ENCODE measurements around the gene HES1.

Gene HES1

DNA sequence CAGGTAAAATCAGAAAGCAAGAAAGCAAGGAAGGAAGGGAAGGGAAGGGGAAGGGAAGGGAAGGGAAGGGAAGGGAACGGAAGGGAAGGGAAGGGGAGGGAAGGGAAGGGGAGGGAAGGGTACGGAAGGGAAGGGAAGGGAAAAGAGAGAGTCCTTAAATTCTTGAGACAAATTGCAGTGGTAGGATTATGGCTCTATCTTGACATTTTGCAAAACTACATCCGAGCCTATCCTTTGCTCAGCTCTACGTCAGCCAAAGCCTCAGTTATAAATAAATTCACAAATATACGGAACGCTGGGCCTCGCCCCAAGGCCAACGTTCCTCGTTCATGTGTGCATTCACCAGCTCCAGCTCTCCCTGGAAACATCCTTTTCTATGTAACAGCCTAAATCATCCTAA is 25.5 kb upstream of the HES1 start:
- H3K36me3 ChIP-seq (ENCODE audit: insufficient read depth), result no peaks in the 10 kb centered on the region
- H3K4me3 ChIP-seq (IDR thresholded peaks at IDR 0.05; ENCODE audit: insufficient read depth, low read depth, low read length), result no peak overlapping the region
- no peak overlapping the region for H2AFZ ChIP-seq (ENCODE audit: low read depth)
- H3K9ac ChIP-seq, result no peak overlapping the region
- H3K27ac ChIP-seq, result no peak overlapping the region
- TF ChIP-seq, protein P1, sequence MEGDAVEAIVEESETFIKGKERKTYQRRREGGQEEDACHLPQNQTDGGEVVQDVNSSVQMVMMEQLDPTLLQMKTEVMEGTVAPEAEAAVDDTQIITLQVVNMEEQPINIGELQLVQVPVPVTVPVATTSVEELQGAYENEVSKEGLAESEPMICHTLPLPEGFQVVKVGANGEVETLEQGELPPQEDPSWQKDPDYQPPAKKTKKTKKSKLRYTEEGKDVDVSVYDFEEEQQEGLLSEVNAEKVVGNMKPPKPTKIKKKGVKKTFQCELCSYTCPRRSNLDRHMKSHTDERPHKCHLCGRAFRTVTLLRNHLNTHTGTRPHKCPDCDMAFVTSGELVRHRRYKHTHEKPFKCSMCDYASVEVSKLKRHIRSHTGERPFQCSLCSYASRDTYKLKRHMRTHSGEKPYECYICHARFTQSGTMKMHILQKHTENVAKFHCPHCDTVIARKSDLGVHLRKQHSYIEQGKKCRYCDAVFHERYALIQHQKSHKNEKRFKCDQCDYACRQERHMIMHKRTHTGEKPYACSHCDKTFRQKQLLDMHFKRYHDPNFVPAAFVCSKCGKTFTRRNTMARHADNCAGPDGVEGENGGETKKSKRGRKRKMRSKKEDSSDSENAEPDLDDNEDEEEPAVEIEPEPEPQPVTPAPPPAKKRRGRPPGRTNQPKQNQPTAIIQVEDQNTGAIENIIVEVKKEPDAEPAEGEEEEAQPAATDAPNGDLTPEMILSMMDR (conservative IDR thresholded peaks at IDR 0.05; ENCODE audit: low read depth, low read length), result no peak
- no peak overlapping the region for H3K4me2 ChIP-seq
- no peaks in the 10 kb centered on the region for H3K27me3 ChIP-seq (ENCODE audit: insufficient read depth, low read depth)
- H4K20me1 ChIP-seq (ENCODE audit: insufficient read depth), result no peaks in the 10 kb centered on the region
- H3K79me2 ChIP-seq (ENCODE audit: insufficient read depth, low read depth), result no peaks in the 10 kb centered on the region
- H3K4me1 ChIP-seq (ENCODE audit: low read depth, poor library complexity, severe bottlenecking), result no peaks in the 10 kb centered on the region

DNA sequence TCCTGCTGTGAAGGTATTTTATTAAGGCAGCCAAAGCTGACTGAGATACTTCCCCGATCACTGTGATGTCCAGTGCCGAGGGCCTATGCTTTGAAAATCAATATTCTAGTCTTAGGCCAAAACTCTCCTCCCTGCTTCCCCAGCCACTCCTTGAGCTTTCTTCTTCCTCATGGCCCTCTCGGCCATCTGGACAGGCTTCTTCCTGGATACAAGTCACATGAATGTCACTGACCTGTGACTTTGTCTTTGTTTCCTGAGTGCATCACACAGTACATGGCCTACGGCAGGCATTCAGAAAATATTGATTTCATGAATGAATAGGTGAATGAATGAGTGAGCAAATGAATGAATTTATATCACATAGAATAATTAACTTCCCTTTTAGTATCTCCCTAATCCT is 24.6 kb upstream of the HES1 start:
- H3K27ac ChIP-seq, result no peak overlapping the region
- no peaks in the 10 kb centered on the region for H4K20me1 ChIP-seq (ENCODE audit: insufficient read depth)
- H3K4me3 ChIP-seq (IDR thresholded peaks at IDR 0.05; ENCODE audit: insufficient read depth, low read depth, low read length), result no peak overlapping the region
- H3K27me3 ChIP-seq (ENCODE audit: insufficient read depth, low read depth), result no peaks in the 10 kb centered on the region
- no peaks in the 10 kb centered on the region for H3K36me3 ChIP-seq (ENCODE audit: insufficient read depth)
- TF ChIP-seq, protein P1 (conservative IDR thresholded peaks at IDR 0.05; ENCODE audit: low read depth, low read length), result no peak
- no peaks in the 10 kb centered on the region for H3K4me1 ChIP-seq (ENCODE audit: low read depth, poor library complexity, severe bottlenecking)
- no peak overlapping the region for H2AFZ ChIP-seq (ENCODE audit: low read depth)
- H3K79me2 ChIP-seq (ENCODE audit: insufficient read depth, low read depth), result no peaks in the 10 kb centered on the region
- no peak overlapping the region for H3K4me2 ChIP-seq
- H3K9ac ChIP-seq, result no peak overlapping the region

- Histone ChIP-seq H3K4me1 (ENCODE audit: low read depth, poor library complexity, severe bottlenecking) (no peaks in the 10 kb centered on the region), H3K27ac (no peak overlapping the region), H3K36me3 (ENCODE audit: insufficient read depth) (no peaks in the 10 kb centered on the region), H3K27me3 (ENCODE audit: insufficient read depth, low read depth) (no peaks in the 10 kb centered on the region; the same call in 1 of the 2 replicates), H3K9ac (no peak overlapping the region), H4K20me1 (ENCODE audit: insufficient read depth) (no peaks in the 10 kb centered on the region), H3K79me2 (ENCODE audit: insufficient read depth, low read depth) (no peaks in the 10 kb centered on the region), H3K4me2 (no peak overlapping the region), H3K4me3 (IDR thresholded peaks at IDR 0.05; ENCODE audit: insufficient read depth, low read depth, low read length) (no peak overlapping the region), H2AFZ (ENCODE audit: low read depth) (no peak overlapping the region)
- TF ChIP-seq, protein P1 (conservative IDR thresholded peaks at IDR 0.05; ENCODE audit: low read depth, low read length), result no peak
Observed at GRCh38 chr3:194112120-194113106, 23.5 kb upstream of the HES1 start.

DNA sequence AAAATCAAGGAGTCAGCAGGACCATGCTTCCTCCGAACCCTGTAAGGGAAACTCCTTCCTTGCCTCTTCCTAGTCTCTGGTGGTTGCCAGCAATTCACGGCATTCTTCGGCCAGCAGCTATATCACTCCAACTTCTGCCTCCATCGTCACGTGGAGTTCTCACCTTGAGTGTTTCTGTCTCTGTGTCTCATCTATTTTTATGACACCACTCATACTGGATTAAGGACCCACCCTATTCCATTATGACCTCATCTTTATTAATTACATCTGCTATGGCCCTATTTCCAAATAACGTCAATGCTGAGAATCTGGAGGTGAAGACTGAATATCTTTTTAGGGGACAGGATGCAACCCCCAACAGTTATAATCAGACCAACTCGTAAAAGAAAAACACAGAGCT is 21.8 kb upstream of the HES1 start:
- Histone ChIP-seq H3K79me2 (ENCODE audit: insufficient read depth, low read depth) (no peaks in the 10 kb centered on the region), H3K27me3 (ENCODE audit: insufficient read depth, low read depth) (no peaks in the 10 kb centered on the region; the same call in 1 of the 2 replicates), H3K9ac (no peak overlapping the region), H4K20me1 (ENCODE audit: insufficient read depth) (no peaks in the 10 kb centered on the region), H3K4me2 (no peak overlapping the region), H3K36me3 (ENCODE audit: insufficient read depth) (no peaks in the 10 kb centered on the region), H3K4me1 (ENCODE audit: low read depth, poor library complexity, severe bottlenecking) (no peaks in the 10 kb centered on the region), H2AFZ (ENCODE audit: low read depth) (no peak overlapping the region), H3K27ac (no peak overlapping the region), H3K4me3 (IDR thresholded peaks at IDR 0.05; ENCODE audit: insufficient read depth, low read depth, low read length) (no peak overlapping the region)
- TF ChIP-seq, protein P1 (conservative IDR thresholded peaks at IDR 0.05; ENCODE audit: low read depth, low read length), result no peak

All from KMS-11 (cell line).